Astrocyte of the spinal cord (primary cell): Measurements from ENCODE around the gene STS.
A peak's percentile ranks its signal among the peaks of the same experiment; 100 is the strongest.

Experiments used
- DNase-seq: peaks from one replicate; pipeline ENCODE4 v3.0.0; 2011; ENCODE audit warnings: low read depth, low spot score
- H3K4me3 ChIP-seq: 2 replicates; pipeline ENCODE4 v1.5.1; 2011; ENCODE audit warnings: low read depth, mild to moderate bottlenecking, low read length, moderate library complexity
- in situ Hi-C: cut with HindIII; loops from 2 replicates; pipeline ENCODE4 v1.10.0; 2017; ENCODE audit warnings: low sequenced_read_pairs
- TF ChIP-seq, protein P1 (sequence below): IDR thresholded peaks from 2 replicates; pipeline ENCODE4 v1.5.1; 2012; ENCODE audit warnings: low read depth, mild to moderate bottlenecking, low read length, inconsistent platforms

The STS gene

DNA sequence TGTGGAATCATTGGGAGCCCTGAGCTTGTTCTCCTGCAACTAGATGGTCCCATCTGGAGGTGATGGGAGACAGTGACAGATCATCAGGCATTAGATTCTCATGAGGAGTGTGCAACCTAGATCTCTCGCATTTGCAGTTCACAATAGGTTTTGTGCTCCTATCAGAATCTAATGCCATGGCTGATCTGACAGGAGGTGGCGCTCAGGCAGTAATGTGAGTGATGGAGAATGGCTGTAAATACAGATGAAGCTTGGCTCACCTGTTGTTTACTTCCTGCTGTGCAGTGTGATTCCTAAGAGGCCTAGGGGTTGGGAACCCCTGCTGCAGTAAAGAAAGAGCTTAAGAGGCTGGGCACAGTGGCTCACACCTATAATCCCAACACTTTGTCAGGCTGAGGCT, 42.6 kb downstream of the STS start:
- TF ChIP-seq, protein P1, sequence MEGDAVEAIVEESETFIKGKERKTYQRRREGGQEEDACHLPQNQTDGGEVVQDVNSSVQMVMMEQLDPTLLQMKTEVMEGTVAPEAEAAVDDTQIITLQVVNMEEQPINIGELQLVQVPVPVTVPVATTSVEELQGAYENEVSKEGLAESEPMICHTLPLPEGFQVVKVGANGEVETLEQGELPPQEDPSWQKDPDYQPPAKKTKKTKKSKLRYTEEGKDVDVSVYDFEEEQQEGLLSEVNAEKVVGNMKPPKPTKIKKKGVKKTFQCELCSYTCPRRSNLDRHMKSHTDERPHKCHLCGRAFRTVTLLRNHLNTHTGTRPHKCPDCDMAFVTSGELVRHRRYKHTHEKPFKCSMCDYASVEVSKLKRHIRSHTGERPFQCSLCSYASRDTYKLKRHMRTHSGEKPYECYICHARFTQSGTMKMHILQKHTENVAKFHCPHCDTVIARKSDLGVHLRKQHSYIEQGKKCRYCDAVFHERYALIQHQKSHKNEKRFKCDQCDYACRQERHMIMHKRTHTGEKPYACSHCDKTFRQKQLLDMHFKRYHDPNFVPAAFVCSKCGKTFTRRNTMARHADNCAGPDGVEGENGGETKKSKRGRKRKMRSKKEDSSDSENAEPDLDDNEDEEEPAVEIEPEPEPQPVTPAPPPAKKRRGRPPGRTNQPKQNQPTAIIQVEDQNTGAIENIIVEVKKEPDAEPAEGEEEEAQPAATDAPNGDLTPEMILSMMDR: no peak
- in situ Hi-C loops: no loop called here
- H3K4me3 ChIP-seq: no peak overlapping the region
- DNase-seq: no peak

DNA sequence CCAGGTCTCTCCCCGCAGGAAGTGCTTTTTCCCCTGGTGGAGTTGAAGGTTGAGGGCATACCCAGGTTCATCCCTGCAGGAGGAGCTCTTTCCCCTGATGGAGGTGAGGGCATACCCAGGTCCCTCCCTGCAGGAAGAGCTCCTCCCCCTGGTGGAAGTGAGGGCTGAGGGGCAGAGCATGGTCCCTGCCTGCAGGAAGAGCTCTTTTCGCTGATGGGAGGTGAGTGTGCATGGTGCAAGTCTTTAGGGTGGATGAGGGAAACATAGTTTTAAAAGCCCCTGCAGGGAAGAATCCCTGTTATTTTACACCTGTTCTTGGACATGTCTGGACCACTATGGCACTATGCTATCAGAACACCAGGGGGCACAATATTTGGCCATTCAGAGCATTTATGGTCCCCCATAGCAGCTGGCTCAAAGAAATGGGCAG, 44.2 kb downstream of the STS start:
- in situ Hi-C loops: no loop called here
- DNase-seq: no peak
- TF ChIP-seq, protein P1: peak; percentile 18
- H3K4me3 ChIP-seq: no peak overlapping the region

DNA sequence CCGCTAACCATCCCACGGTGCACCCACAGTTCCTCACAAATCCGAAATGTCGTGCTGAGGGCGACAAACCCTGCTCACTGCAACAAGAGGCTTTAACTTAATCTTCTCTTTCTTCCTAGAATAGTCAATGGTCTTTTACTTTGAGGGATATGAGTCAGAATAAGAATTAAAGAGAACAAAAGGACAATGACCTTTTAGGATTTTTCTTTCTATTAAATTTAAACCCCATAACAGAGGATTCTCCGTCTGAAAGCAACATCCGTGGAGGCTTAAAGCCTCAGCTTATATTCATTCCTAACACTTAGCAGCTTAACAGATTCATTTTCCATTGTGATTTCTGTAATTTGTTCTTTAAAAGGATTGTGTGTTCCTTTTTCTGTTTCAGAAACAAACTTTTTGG, 45.4 kb downstream of the STS start:
- in situ Hi-C loops: no loop called here
- TF ChIP-seq, protein P1: no peak
- no peak overlapping the region for H3K4me3 ChIP-seq
- no peak for DNase-seq

DNA sequence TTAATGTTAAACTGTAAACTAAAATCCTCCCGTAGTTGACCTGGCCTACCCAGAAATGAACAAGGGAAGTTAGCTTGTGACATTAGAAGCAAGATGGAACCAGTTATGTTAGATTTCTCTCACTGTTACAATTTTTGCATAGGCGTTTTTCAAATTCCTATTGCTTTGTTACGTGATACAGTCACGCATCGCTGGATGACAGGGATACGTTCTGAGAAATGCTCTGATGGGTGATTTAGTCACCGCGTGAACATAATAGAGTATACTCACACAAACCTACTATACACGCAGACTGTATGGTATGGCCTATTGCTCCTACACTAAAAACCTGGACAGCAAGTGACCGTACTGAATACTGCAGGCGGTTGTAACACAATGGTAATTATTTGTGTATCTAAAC, 47.1 kb downstream of the STS start:
- TF ChIP-seq, protein P1: no peak
- no peak overlapping the region for H3K4me3 ChIP-seq
- DNase-seq: no peak
- in situ Hi-C loops: no loop called here
